Activated naive CD8-positive, alpha-beta T cell (primary cell): Measurements from ENCODE around the gene FDXR.

ENCODE experiments used
- H3K27ac Mint-ChIP-seq: one replicate; pipeline ENCODE4 v1.8.0; 2021; ENCODE audit warnings: mixed read lengths
- H3K27me3 Mint-ChIP-seq: one replicate; pipeline ENCODE4 v1.8.0; 2021; ENCODE audit warnings: mixed read lengths
- H3K36me3 Mint-ChIP-seq: one replicate; pipeline ENCODE4 v1.8.0; 2021; ENCODE audit warnings: mixed read lengths
- H3K4me1 Mint-ChIP-seq: one replicate; pipeline ENCODE4 v1.8.0; 2021; ENCODE audit warnings: low read depth, mixed read lengths
- H3K4me3 Mint-ChIP-seq: one replicate; pipeline ENCODE4 v1.8.0; 2021; ENCODE audit warnings: mild to moderate bottlenecking, mixed read lengths
- H3K9me3 Mint-ChIP-seq: one replicate; pipeline ENCODE4 v1.8.0; 2021; ENCODE audit warnings: low read depth, mixed read lengths

FDXR gene

DNA sequence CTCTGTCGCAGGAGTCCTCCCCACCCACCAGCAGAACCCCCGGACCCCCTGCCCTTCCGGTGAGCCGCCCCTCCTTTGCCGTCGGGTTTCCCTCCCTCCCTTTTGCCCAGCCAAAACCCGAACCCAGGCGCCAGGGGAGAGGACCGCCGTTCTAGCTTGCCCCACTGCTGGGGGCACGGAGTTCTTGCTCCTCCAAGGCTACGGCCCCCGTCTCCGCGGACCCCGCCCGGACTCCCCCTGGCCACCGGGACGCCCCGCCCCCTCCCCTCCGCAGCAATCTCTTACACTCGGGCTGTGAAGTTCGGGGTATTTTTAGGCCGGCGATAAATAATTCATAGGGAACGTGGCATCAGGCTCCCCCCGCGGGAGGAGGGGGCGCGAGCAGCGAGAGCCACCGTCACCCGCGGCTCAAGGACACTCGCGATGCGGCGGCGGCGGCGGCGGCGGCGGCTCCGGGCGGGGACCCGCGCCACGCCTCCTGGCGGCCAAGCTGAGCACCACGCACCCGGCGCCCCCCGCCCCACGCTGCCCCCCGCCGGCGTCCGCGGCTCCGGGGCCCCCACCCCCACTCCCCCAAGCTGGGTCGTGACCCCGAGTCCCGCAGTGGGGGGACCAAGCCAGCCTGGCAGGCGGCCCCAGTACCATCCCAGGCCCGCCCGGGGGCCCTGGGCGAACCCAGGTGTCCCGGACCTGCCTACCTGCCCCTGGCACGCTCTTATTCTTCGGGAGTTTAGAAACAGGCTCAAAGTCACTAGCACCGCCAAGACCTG lies 13.2 kb downstream of the FDXR start, which contains the start of gene GRIN2C:
TSS of gene GRIN2C (minus strand) at position 427 of the 770 bp plus-strand sequence. CDS start 4,793 bp downstream, outside the sequence.
- Mint-ChIP-seq H3K4me3 (peak within 1 kb of the TSS; percentile 75), H3K27me3 (peaks cover 24% of the 10 kb centered on the region)

DNA sequence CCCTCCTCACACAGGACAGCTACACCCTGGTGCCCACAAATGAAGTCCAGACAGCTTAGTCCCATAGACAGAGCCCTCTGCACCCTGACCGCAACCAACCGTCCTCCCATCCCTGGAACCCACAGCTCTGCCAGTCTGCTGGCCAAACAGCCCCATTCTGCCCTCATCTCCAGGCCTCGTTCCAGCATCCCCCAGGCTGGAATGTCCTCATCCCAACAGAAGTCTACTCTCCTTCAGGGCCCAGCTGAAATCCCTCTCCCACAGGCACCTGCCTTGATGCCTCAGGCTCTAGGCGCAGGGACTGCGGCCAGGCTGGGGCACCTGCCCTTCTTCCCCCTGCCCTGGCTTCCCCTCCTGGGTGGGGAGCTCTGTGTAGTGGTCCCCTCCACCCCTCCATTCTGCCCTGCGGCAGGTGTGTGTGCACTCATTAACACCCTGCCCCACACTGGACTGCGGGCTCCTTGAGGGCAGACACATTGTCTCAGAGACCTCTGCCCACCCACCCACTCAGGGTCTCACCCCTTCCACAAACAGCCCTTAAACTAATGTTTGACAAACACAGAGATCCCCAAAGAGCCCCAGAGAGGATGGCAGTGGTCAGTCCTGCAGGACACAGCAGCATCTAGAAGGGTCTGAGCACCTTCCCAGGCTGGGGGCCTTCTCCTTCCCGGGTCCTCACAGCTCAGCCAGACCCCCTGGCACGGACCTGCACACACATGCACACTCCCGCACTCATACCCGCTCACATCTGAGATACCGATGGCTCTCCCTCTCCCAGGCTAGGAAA lies 13.9 kb downstream of the FDXR start:
- Mint-ChIP-seq H3K36me3 (no peaks in the 10 kb centered on the region), H3K27me3 (peaks cover 24% of the 10 kb centered on the region), H3K4me1 (peaks cover 10% of the 10 kb centered on the region), H3K9me3 (no peaks in the 10 kb centered on the region), H3K27ac (no peak overlapping the region), H3K4me3 (peak overlapping the region; percentile 64)

More for the DNA sequence above, 13.2 kb downstream of the FDXR start, which contains the start of gene GRIN2C:
- no peak within 1 kb of the TSS for H3K27ac Mint-ChIP-seq
- H3K4me1 Mint-ChIP-seq = peaks cover 8% of the 10 kb centered on the region
- no peaks in the 10 kb centered on the region for H3K9me3 Mint-ChIP-seq
- no peaks in the 10 kb centered on the region for H3K36me3 Mint-ChIP-seq

DNA sequence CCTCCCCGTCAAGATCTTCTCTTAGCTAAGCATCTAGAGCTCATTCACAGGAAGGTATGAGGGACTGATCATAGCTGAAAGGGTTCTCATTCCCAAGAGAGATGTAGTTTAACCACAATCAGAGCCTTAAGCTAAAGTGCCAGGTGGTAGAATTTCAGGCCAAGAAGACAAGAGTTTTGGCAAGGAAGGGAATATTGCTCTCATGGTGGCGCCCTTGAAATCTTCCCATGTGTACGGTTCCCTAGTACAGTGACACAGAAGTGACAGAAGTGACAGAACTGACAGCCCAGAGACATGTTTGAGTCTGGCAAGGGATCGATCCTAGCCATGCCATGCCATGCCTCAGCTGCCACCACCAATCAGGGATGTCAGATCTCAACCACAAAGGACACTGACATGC lies 15.6 kb downstream of the FDXR start:
- no peaks in the 10 kb centered on the region for H3K36me3 Mint-ChIP-seq
- H3K27ac Mint-ChIP-seq = no peak overlapping the region
- H3K9me3 Mint-ChIP-seq = no peaks in the 10 kb centered on the region
- peaks cover 27% of the 10 kb centered on the region for H3K27me3 Mint-ChIP-seq
- peaks cover 20% of the 10 kb centered on the region for H3K4me1 Mint-ChIP-seq
- H3K4me3 Mint-ChIP-seq = no peak overlapping the region

DNA sequence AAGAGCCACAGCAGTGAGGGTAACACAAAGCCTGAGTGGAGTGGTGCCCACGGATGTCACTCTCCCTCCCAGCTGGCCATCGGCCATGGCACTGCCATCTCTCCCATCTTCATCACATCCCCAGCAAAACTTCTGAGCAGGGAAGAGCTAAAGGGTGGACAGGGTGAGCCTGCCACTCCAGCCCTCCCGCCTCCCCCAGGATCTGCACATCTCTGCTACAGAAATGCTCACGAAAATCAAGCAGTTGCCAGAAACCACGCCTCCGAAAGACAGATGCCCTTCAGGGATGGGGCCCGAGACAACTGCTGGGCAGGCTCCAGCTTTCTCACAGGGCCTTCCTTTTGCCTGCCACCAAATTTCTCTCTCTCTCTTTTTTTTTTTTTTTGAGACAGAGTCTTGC lies 16.7 kb downstream of the FDXR start:
- no peak overlapping the region for H3K27ac Mint-ChIP-seq
- H3K36me3 Mint-ChIP-seq = peaks cover under 1% of the 10 kb centered on the region
- H3K9me3 Mint-ChIP-seq = no peaks in the 10 kb centered on the region
- H3K4me3 Mint-ChIP-seq = no peak overlapping the region
- H3K4me1 Mint-ChIP-seq = peaks cover 19% of the 10 kb centered on the region
- peaks cover 28% of the 10 kb centered on the region for H3K27me3 Mint-ChIP-seq

DNA sequence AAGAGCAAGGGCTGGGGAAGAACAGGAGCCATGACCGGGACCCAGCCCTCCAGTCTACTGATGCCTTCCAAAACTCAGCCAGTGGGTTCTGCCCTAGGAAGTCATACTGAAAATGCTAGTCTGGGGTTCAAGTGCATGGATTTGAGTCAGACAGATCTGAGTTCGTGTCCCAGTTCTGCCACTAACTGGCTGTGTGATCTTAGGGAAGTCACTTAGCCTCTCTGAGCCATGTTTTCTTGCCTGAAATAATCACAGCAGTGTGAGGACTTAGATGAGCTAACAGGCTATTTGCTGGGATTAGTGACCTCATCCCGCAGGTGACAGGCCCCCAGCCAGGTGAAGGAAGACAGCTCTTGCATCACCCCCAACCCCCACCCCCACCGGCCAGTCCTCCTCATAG lies 17.5 kb downstream of the FDXR start:
- Mint-ChIP-seq H3K4me3 (no peak overlapping the region), H3K4me1 (peaks cover 21% of the 10 kb centered on the region), H3K9me3 (no peaks in the 10 kb centered on the region), H3K27ac (no peak overlapping the region), H3K27me3 (peaks cover 31% of the 10 kb centered on the region), H3K36me3 (peaks cover 2% of the 10 kb centered on the region)

DNA sequence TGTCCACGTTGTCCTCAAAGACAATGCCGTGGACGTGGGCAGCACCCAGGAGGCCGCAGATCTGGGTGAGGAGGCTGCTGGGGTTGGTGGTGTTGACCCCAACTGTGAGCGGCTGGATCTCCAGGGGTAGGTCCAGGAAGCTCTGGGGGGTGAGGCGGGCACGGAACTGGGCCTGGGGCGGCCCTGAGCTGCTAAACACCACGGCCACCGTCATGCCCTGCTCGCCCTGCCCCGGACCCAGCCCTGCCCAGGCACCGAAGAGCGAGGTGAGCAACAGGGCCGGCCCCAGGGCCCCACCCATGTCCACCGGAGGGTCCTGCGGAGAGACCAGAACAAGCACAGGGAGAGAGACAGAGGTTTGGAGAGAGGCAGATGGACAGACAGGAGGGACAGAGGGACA lies 18.0 kb downstream of the FDXR start:
- H3K4me3 Mint-ChIP-seq = no peak overlapping the region
- no peaks in the 10 kb centered on the region for H3K9me3 Mint-ChIP-seq
- H3K4me1 Mint-ChIP-seq = peaks cover 18% of the 10 kb centered on the region
- no peak overlapping the region for H3K27ac Mint-ChIP-seq
- H3K27me3 Mint-ChIP-seq = peaks cover 31% of the 10 kb centered on the region
- H3K36me3 Mint-ChIP-seq = peaks cover 2% of the 10 kb centered on the region

DNA sequence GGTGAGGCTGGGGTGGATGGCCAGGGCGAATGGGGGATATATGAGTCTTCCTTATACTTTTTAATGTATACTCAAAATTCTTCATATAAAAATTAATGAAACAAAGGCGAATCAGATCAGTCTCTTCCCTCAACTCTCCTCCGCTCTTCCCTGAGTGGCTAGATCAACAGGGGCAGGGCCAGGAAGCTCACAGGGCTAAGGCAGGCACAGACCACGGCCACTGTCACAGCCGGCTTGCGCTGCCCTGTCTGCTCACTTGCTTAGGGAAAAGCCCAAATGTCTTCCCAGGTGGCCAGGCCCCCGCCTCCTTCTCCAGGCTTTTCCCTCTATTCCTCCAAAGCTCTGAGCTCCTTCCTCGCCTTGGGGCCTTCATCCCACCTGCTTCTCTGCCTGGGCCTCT lies 19.1 kb downstream of the FDXR start:
- H3K27me3 Mint-ChIP-seq = peaks cover 25% of the 10 kb centered on the region
- peak overlapping the region; percentile 58 for H3K4me3 Mint-ChIP-seq
- no peak overlapping the region for H3K27ac Mint-ChIP-seq
- H3K9me3 Mint-ChIP-seq = no peaks in the 10 kb centered on the region
- peaks cover 2% of the 10 kb centered on the region for H3K36me3 Mint-ChIP-seq
- H3K4me1 Mint-ChIP-seq = peaks cover 15% of the 10 kb centered on the region

DNA sequence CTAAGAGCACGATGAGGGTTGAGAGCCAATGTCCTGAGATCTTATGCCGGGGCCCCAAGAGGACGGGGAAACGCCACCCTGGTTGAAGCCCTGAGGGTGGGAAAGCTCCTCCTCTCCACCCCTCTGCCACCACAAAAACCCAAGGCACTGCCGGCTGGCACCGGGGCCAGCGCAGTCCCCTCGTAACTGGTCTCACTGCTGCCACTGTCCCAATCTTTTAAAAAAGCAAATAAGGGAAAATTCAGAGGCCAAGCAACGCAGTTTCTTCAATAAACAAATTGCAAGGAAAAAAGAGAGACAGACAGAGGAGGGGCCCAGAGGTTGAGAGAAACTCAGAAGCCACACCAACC lies 19.8 kb downstream of the FDXR start:
- peak overlapping the region; percentile 78 for H3K4me3 Mint-ChIP-seq
- no peak overlapping the region for H3K27ac Mint-ChIP-seq
- H3K9me3 Mint-ChIP-seq = no peaks in the 10 kb centered on the region
- peaks cover 15% of the 10 kb centered on the region for H3K4me1 Mint-ChIP-seq
- peaks cover 2% of the 10 kb centered on the region for H3K36me3 Mint-ChIP-seq
- H3K27me3 Mint-ChIP-seq = peaks cover 23% of the 10 kb centered on the region

DNA sequence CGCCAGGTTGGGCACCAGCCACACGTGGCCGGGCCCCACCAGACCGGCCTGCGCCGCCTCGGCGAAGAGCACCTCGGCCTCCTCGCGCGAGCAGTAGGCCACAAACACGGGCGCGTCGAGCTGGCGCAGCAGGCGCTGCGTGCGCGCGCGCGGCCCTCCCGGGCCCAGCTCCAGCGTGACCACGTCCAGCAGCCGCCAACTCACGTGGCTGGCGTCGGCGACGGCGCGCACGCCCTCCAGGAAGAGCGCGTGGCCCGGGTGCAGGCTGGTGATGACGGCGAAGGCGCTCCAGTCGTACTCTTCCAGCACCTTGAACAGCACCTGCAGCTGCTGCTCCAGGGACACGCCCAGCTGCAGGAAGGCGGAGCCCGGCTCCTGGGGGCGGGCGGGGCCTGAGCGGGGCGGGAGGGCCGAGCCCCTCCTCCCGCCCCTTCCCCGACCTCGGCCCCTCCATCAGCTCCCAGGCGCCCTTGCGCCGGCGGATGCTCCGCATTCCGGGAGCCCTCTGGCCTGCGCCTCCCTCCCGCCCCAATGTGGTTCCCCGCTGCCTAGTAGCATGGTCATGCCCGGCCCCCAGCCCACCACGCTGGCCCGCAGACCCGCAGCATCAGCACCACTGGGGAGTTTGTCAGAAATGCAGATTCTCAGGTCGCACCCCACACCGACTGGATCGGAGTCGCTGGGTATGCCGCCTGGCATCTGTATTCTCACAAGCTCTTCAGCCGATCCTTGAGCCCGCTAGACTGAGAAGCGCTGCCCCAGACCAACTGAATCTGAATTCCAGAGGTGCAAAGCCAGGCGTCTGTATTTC lies 20.4 kb downstream of the FDXR start:
- H3K27ac Mint-ChIP-seq = no peak overlapping the region
- peaks cover 18% of the 10 kb centered on the region for H3K27me3 Mint-ChIP-seq

DNA sequence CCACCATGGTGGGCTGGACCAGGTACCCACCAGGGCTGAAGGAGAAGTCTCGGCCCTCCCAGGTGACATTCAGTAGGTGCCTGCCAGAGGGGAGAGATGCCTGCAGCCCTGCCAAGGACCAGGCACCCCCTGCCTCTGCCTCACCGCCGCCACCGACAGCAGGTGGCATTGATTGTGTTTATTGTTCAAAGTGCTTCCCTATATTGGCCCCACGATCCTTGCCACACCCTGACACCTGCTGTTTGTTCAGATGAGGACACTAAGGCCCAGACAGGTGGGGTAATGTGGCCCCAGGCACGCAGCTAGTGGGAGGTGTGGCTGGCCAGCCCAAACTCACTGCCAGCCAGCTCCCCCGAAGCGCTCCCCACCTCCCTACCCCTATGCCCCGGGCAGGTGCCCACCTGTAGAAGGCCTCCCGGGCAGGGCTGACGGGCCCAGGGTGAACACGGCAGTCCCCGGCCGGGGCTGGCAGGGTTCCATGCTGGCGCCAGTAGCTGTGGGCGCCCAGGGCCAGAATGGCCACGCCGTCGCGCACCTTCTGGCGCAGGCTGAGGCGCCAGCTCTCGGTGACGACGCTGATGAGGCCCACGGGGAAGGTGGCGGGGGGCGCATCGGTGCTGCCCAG lies 21.1 kb downstream of the FDXR start:
- peaks cover 15% of the 10 kb centered on the region for H3K4me1 Mint-ChIP-seq
- H3K4me3 Mint-ChIP-seq = no peak overlapping the region
- no peak overlapping the region for H3K27ac Mint-ChIP-seq
- H3K9me3 Mint-ChIP-seq = no peaks in the 10 kb centered on the region
- peaks cover 2% of the 10 kb centered on the region for H3K36me3 Mint-ChIP-seq
- H3K27me3 Mint-ChIP-seq = peaks cover 18% of the 10 kb centered on the region

More for the DNA sequence above, 20.4 kb downstream of the FDXR start:
- H3K4me3 Mint-ChIP-seq = peak overlapping the region; percentile 78
- peaks cover 2% of the 10 kb centered on the region for H3K36me3 Mint-ChIP-seq
- H3K4me1 Mint-ChIP-seq = peaks cover 15% of the 10 kb centered on the region
- H3K9me3 Mint-ChIP-seq = no peaks in the 10 kb centered on the region

DNA sequence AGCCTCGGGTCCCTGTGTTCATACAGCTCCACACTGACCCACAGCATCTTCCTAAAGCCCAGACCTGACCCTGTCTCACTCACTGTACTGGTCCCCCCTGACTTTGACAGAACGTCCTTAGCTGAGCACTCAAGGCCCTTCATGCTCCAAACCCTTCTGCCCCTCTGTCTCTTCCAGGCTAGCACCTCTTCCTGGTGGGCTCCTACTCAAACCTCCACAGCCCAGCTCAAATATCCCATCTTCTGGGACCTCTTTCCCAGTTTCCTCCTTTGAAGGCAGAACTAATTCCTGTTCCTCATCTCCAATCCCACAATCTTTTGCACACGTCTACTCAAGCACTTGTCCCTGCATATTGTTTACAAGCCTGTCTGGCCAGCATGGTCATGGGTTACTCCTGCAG lies 21.9 kb downstream of the FDXR start:
- Mint-ChIP-seq H3K27me3 (peaks cover 14% of the 10 kb centered on the region), H3K36me3 (peaks cover 2% of the 10 kb centered on the region), H3K4me1 (peaks cover 15% of the 10 kb centered on the region), H3K4me3 (peak overlapping the region; percentile 44), H3K9me3 (no peaks in the 10 kb centered on the region), H3K27ac (no peak overlapping the region)

DNA sequence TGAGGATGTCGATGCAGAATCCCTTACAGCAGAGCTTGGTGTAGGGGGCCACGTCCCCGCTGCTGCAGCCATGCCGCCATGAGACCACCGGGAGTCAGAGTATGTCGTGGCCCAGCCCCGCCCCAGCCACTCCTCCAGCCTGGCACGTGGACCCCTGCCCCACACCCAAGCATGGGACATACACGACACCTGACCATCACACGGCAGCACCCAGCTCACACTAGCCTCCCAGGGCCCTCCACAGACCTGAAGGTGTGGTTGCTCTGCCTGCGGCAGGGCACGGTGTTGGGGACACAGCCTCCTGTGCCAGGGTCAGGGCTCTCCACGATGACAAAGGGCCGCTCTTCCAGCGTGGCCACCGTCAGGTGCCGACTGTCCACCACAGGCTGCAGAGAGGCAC lies 22.5 kb downstream of the FDXR start:
- Mint-ChIP-seq H3K9me3 (no peaks in the 10 kb centered on the region), H3K36me3 (peaks cover 2% of the 10 kb centered on the region), H3K4me1 (peaks cover 15% of the 10 kb centered on the region), H3K27me3 (peaks cover 11% of the 10 kb centered on the region), H3K27ac (no peak overlapping the region), H3K4me3 (no peak overlapping the region)

DNA sequence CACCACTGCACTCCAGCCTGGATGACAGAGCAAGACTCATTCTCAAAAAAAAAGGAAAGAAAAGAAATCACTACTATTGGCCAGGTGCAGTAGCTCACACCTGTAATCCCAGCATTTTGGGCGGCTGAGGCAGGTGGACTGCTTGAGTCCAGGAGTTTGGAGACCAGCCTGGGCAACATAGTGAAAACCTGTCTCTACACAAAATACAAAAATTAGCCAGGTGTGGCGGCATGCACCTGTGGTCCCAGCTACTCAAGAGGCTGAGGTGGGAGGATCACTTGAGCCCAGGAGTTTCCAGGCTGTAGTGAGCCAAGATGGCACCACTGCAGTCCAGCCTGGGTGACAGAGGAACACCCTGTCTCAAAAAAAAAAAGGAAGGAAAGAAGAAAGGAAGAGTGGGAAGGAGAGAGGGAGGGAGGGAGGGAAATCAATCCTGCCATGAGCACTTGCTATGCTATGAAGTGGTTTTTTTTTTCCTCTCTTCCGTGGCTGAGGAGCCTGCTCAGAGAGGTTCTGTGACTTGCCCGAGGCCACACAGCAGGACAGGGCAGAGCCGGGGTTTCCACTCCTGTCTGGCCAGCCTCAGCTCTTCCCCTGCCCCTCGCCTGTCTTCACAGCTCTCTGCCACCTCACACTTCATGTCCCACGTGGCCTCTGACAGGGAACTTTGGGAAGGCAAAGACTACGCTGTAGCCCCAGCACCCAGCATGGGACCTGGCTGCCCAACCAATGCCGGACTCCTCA lies 24.0 kb downstream of the FDXR start:
- H3K9me3 Mint-ChIP-seq = no peaks in the 10 kb centered on the region
- no peak overlapping the region for H3K27ac Mint-ChIP-seq
- peaks cover 2% of the 10 kb centered on the region for H3K36me3 Mint-ChIP-seq

DNA sequence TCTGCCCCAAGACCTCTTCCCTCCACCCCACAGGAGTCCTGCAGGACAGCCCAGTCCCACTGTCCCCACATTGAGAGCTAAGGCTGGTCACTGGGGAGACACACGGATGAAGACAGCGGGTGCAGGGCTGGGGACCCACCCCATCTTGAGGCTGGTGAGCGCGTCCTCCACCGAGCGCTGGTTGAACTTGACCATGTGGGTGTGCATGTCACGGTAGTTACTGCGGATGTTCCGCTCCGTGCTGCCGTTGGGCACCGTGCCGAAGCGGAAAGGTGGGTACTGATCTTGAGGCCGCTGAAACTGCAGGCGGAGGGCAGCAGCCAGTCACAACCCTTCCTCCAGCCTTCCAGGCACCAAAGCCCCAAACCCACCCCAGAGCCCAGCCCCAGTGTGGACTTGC lies 26.2 kb downstream of the FDXR start:
- peaks cover 6% of the 10 kb centered on the region for H3K4me1 Mint-ChIP-seq
- no peak overlapping the region for H3K27ac Mint-ChIP-seq
- no peak overlapping the region for H3K4me3 Mint-ChIP-seq
- H3K36me3 Mint-ChIP-seq = peaks cover 4% of the 10 kb centered on the region
- no peaks in the 10 kb centered on the region for H3K9me3 Mint-ChIP-seq
- peaks cover 4% of the 10 kb centered on the region for H3K27me3 Mint-ChIP-seq

More for the DNA sequence above, 24.0 kb downstream of the FDXR start:
- Mint-ChIP-seq H3K4me3 (no peak overlapping the region), H3K27me3 (peaks cover 7% of the 10 kb centered on the region), H3K4me1 (peaks cover 12% of the 10 kb centered on the region)
